B cell (primary cell): ENCODE results near the gene CARHSP1. TPM values are rescaled to one million over a fixed set of nuclear protein-coding genes. Genes with fewer than 3 reads are reported as not detected.

Experiments
- ATAC-seq: fragments of 200-7000 bp; cut with Tn5 transposase; one replicate; pipeline ENCODE4 v1.10.0; 2021; ENCODE audit warnings: low read depth, mild to moderate bottlenecking, moderate number of reproducible peaks, moderate library complexity
- CTCF ChIA-PET: fragments of 350-600 bp; sonication (Branson Sonifier 250); formaldehyde crosslinking; loops from one replicate; lab custom pipeline; 2021; ENCODE audit warnings: antibody characterized with exemption, inconsistent platforms; lab: Charles Lee
- POLR2A ChIA-PET: fragments of 350-600 bp; sonication (Branson Sonifier 250); formaldehyde crosslinking; loops from one replicate; lab custom pipeline; 2021; ENCODE audit warnings: antibody characterized with exemption; lab: Charles Lee
- DNase-seq: peaks from one replicate; pipeline ENCODE4 v3.0.0; 2013
- H2AFZ ChIP-seq: 2 replicates; pipeline ENCODE4 v1.6.1; 2012; ENCODE audit warnings: mild to moderate bottlenecking, low read depth, low read length; ENCODE audit not compliant: insufficient read depth, poor library complexity, severe bottlenecking
- H3K27ac ChIP-seq, 2 donors: 1 replicate in 1 of 2; 2 replicates in 1 of 2; pipeline ENCODE4 v1.5.1; 2012 to 2013; ENCODE audit warnings: low read length in 2 of 2, mild to moderate bottlenecking in 2 of 2, moderate library complexity in 1 of 2
- H3K27me3 ChIP-seq, 4 experiments: fragments of 200-600 bp in 1 of 4; sonication (generic) in 1 of 4; replicated peaks in 1 of 4; 1 replicate in 2 of 4; 2 replicates in 2 of 4; pipeline versions ENCODE4 v1.6.1 to v1.7.0; 2013 to 2016; ENCODE audit warnings: low read length in 3 of 4, mild to moderate bottlenecking in 2 of 4, mixed read lengths in 1 of 4, moderate library complexity in 1 of 4; ENCODE audit not compliant: insufficient read depth in 4 of 4, control insufficient read depth in 3 of 4; ENCODE audit errors: control extremely low read depth in 1 of 4
- H3K36me3 ChIP-seq, 2 experiments: replicated peaks in 1 of 2; 1 replicate in 1 of 2; 2 replicates in 1 of 2; pipeline versions ENCODE4 v1.6.1 to v1.7.1; 2013; ENCODE audit warnings: low read length in 1 of 2; ENCODE audit not compliant: insufficient read depth in 2 of 2, control insufficient read depth in 1 of 2; ENCODE audit errors: control extremely low read depth in 1 of 2, extremely low read depth in 1 of 2
- H3K4me1 ChIP-seq, 2 donors: fragments of 200-600 bp in 1 of 2; sonication (generic) in 1 of 2; 1 replicate in 1 of 2; 2 replicates in 1 of 2; pipeline versions ENCODE4 v1.5.1 to v1.6.1; 2013 to 2017; ENCODE audit warnings: low read length in 2 of 2; ENCODE audit not compliant: control insufficient read depth in 2 of 2, insufficient read depth in 2 of 2
- H3K4me2 ChIP-seq: replicated peaks from 2 replicates; pipeline ENCODE3; 2012; ENCODE audit warnings: mild to moderate bottlenecking, low read depth, low read length; ENCODE audit not compliant: poor library complexity, severe bottlenecking
- H3K4me3 ChIP-seq, 5 experiments: fragments of 200-600 bp in 1 of 5; sonication (generic) in 1 of 5; 1 replicate in 3 of 5; 2 replicates in 2 of 5; pipeline versions ENCODE4 v1.5.1 to v1.7.0; 2011 to 2016; ENCODE audit warnings: low read length in 4 of 5, mild to moderate bottlenecking in 4 of 5, low read depth in 2 of 5, control low read depth in 1 of 5, moderate library complexity in 1 of 5; ENCODE audit not compliant: insufficient read depth in 1 of 5; ENCODE audit errors: control extremely low read depth in 1 of 5, extremely low read depth in 1 of 5
- H3K79me2 ChIP-seq: fragments of 200-600 bp; sonication (generic); one replicate; pipeline ENCODE4 v1.6.0; 2016; ENCODE audit warnings: low read length; ENCODE audit not compliant: control insufficient read depth, insufficient read depth
- H3K9ac ChIP-seq: fragments of 200-600 bp; sonication (generic); 2 replicates; pipeline ENCODE4 v1.6.1; 2017; ENCODE audit warnings: mild to moderate bottlenecking, low read length, moderate library complexity
- H3K9me3 ChIP-seq, 3 donors: one replicate each; pipeline versions ENCODE4 v1.6.1 to v1.7.1; 2013; ENCODE audit warnings: low read length in 2 of 3; ENCODE audit not compliant: control insufficient read depth in 2 of 3, insufficient read depth in 1 of 3; ENCODE audit errors: control extremely low read depth in 1 of 3
- H4K20me1 ChIP-seq: 2 replicates; pipeline ENCODE4 v1.6.0; 2012; ENCODE audit warnings: mild to moderate bottlenecking, low read length; ENCODE audit not compliant: insufficient read depth, control insufficient read depth, poor library complexity, severe bottlenecking
- H3K27ac Mint-ChIP-seq: one replicate; pipeline ENCODE4 v1.8.0; 2021; ENCODE audit warnings: mixed read lengths
- H3K27me3 Mint-ChIP-seq: one replicate; pipeline ENCODE4 v1.8.0; 2021; ENCODE audit warnings: mixed read lengths
- H3K4me1 Mint-ChIP-seq: one replicate; pipeline ENCODE4 v1.8.0; 2021; ENCODE audit warnings: mixed read lengths
- H3K4me3 Mint-ChIP-seq: one replicate; pipeline ENCODE4 v1.8.0; 2021; ENCODE audit warnings: mixed read lengths
- H3K9me3 Mint-ChIP-seq: one replicate; pipeline ENCODE4 v1.8.0; 2022; ENCODE audit warnings: mixed read lengths; ENCODE audit not compliant: insufficient read depth
- EZH2 ChIP-seq: IDR thresholded peaks from 2 replicates; pipeline ENCODE4 v1.6.1; 2012; ENCODE audit warnings: borderline replicate concordance, low read depth, mild to moderate bottlenecking, moderate library complexity, low read length; ENCODE audit not compliant: insufficient read depth, poor library complexity, severe bottlenecking
- WGBS: methylation state at CpG from one replicate; pipeline ENCODE4 v1.1.5; 2013; ENCODE audit warnings: missing lambda C conversion rate; ENCODE audit not compliant: insufficient coverage; 5-methylcytosine and 5-hydroxymethylcytosine counted together
- intact Hi-C: fragments of 100-400 bp; cut with micrococcal nuclease; formaldehyde crosslinking; loops from one replicate; pipeline ENCODE4 v1.10.0; 2022
- polyA plus RNA-seq: library from polyadenylated mRNA; depleted of rRNA; stranded (reverse); fragments of >200 nt; gene quantifications from 2 replicates; pipeline ENCODE4 v1.2.3, GENCODE V29; 2012
- total RNA-seq, 2 donors: library from RNA; stranded (reverse); fragments of 120-200 nt in 1 of 2; gene quantifications; 1 replicate in 1 of 2; 2 replicates in 1 of 2; pipeline versions ENCODE4 v1.2.3 to v1.2.4, GENCODE V29; 2013 to 2022
- TF ChIP-seq, protein P1 (sequence below): fragments of 200-600 bp; IDR thresholded peaks from one replicate; pipeline ENCODE4 v1.8.0; 2022; ENCODE audit warnings: antibody characterized with exemption, mild to moderate bottlenecking

The CARHSP1 gene
- total and polyA plus RNA-seq, 2 donors (not counting 1 experiment from before 2014, with no cell fraction given): 26.5 to 63.1 TPM

DNA sequence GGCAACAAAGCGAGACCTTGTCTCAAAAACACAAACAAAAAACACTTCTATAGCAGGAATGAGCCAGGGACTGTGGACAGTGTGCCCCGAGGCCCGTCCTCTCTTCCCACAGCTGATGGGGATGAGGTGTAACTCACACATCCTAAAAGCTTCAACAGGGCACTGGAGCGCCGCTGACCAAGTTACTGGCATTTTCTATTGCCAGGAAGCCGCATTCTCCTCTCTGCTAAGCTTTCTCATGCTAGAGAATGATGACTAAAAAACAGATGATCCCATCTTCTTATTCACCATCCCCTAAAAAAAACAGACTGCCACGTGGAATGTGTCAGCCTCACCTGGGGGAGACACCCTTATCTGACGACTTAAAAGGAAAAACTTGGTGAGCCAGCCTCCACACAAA is 16.3 kb downstream of the CARHSP1 start:
- Histone ChIP-seq H3K79me2 (no peaks in the 10 kb centered on the region), H3K4me2 (no peak overlapping the region), H3K4me1 (peaks cover 7 to 9% of the 10 kb centered on the region in 2 donors), H3K9me3 (no peaks in the 10 kb centered on the region), H2AFZ (no peak overlapping the region), H3K9ac (no peak overlapping the region), H3K27me3 (no peaks in the 10 kb centered on the region), H3K27ac (no peak overlapping the region), H3K4me3 (no peak overlapping the region), H4K20me1 (peaks cover 6% of the 10 kb centered on the region), H3K36me3 (peaks cover 0 to 33% of the 10 kb centered on the region in 2 experiments)
- POLR2A ChIA-PET: no interaction called here
- H3K27ac Mint-ChIP-seq: no peak overlapping the region
- 97% methylated on average over 5 of the region's 8 CpGs for WGBS
- intact Hi-C loops: no loop called here
- CTCF ChIA-PET: interaction anchor here (1.0 to 2.0 kb wide), 2 partner anchors 21 to 28 kb away, joined by 3 to 10 read pairs; no protein-coding TSS in a partner anchor
- no peaks in the 10 kb centered on the region for H3K27me3 Mint-ChIP-seq
- H3K4me3 Mint-ChIP-seq: no peak overlapping the region
- no peak for ATAC-seq
- H3K4me1 Mint-ChIP-seq: peaks cover 20% of the 10 kb centered on the region
- no peak for DNase-seq
- TF ChIP-seq, protein P1, sequence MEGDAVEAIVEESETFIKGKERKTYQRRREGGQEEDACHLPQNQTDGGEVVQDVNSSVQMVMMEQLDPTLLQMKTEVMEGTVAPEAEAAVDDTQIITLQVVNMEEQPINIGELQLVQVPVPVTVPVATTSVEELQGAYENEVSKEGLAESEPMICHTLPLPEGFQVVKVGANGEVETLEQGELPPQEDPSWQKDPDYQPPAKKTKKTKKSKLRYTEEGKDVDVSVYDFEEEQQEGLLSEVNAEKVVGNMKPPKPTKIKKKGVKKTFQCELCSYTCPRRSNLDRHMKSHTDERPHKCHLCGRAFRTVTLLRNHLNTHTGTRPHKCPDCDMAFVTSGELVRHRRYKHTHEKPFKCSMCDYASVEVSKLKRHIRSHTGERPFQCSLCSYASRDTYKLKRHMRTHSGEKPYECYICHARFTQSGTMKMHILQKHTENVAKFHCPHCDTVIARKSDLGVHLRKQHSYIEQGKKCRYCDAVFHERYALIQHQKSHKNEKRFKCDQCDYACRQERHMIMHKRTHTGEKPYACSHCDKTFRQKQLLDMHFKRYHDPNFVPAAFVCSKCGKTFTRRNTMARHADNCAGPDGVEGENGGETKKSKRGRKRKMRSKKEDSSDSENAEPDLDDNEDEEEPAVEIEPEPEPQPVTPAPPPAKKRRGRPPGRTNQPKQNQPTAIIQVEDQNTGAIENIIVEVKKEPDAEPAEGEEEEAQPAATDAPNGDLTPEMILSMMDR: no peak
- TF ChIP-seq EZH2: no peak
- H3K9me3 Mint-ChIP-seq: no peaks in the 10 kb centered on the region

DNA sequence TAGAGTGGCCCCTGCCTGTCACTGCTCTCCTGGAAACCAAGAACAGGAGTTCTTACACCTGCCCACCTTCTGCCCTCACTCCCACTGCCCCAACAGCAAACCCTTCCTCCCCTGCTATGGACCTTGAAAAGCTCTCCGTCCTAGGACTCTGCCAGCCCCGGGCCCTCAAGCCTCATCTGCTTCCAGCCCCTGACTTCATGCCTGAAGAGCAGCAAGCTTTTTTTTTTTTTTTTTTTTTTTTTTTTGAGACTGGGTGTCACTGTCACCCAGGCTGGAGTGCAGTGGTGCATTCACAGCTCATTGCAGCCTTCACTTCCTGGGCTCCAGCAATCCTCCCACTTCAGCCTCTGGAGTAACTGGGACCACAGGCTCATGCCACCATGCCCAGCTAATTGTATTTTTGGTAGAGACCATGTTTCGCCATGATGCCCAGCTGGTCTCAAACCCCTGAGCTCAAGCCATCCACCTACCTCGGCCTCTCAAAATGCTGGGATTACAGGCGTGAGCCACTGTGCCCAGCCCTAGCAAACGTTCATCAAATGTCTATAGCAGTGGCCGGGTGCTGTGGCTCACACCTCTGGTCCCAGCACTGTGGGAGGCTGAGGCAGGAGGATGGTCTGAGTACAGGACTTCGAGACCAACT is 16.9 kb downstream of the CARHSP1 start:
- Mint-ChIP-seq H3K4me3 (no peak overlapping the region), H3K9me3 (no peaks in the 10 kb centered on the region), H3K27me3 (no peaks in the 10 kb centered on the region), H3K27ac (peak overlapping the region; percentile 59), H3K4me1 (peaks cover 19% of the 10 kb centered on the region)
- peaks cover 7 to 9% of the 10 kb centered on the region in 2 donors for H3K4me1 ChIP-seq
- intact Hi-C loops: no loop called here
- H3K27me3 ChIP-seq: no peaks in the 10 kb centered on the region
- H3K4me3 ChIP-seq: no peak overlapping the region
- no peaks in the 10 kb centered on the region for H3K9me3 ChIP-seq
- no peak overlapping the region for H2AFZ ChIP-seq
- TF ChIP-seq, protein P1: no peak
- no peak for TF ChIP-seq EZH2
- peaks cover 0 to 34% of the 10 kb centered on the region in 2 experiments for H3K36me3 ChIP-seq
- ChIA-PET CTCF (interaction anchor here (1.0 to 2.0 kb wide), 2 partner anchors 21 to 28 kb away, joined by 3 to 10 read pairs; no protein-coding TSS in a partner anchor), POLR2A (interaction anchor here (0.6 kb wide), 1 partner anchor 11 kb away, joined by 5 read pairs; no protein-coding TSS in a partner anchor)
- WGBS: 97% methylated on average over 8 of the region's 8 CpGs
- H3K79me2 ChIP-seq: no peaks in the 10 kb centered on the region
- ATAC-seq: no peak
- H3K9ac ChIP-seq: no peak overlapping the region
- H3K4me2 ChIP-seq: no peak overlapping the region
- DNase-seq: no peak
- no peak overlapping the region for H3K27ac ChIP-seq
- peaks cover 6% of the 10 kb centered on the region for H4K20me1 ChIP-seq
